Islet of Langerhans (tissue), 1 donor: ENCODE measurements around the gene SLC24A3.

ENCODE experiments used
- FAIRE-seq: peaks from one replicate; lab custom pipeline; 2011; peaks lifted over from hg19 to GRCh38; lab: Jason Lieb, UNC

SLC24A3 gene

DNA sequence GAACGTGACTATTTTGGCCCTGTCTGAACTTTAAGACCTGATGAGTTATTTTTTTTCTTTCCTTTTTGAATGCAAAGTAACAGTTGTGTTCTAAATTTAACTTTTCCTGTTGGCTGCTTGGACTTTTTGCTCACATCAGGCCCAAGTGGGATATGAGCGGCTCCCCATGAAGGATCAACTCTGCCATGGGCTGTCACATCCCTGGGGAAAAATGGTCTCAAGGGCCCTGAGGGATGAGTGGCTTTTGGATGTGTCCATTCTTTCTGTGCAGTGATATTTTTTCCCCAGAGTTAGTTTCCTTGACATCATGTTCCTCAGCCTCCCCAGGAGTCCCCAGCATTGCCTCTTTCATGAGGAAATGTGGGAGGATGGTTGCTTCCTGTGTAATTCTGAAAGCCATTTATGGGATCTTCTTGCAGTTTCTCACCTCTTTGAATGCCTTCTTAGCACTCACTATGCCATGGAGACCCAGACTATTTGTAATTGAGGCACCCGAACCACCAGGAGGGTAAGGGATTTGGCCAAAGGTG, 92.5 kb downstream of the SLC24A3 start:
- no peak for FAIRE-seq

DNA sequence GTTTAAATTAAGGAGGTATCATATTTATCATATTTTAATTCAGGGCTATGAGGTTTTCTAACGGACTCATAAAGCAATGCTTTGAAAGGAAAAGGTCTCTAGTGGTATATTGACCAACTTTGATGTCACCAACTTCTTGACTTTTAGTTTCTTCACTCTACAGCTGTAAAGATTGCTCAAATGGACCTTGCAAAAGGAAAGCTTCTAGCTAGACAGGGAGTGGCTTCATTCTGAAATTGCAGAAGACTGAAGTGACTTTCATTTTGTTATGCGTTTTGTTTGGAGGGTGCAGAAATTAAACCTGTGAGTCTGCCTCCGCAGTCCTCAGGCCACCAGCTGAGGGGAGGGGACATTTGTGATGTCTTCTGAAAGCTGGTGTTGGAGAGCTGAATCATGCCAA, 95.7 kb downstream of the SLC24A3 start:
- no peak for FAIRE-seq

DNA sequence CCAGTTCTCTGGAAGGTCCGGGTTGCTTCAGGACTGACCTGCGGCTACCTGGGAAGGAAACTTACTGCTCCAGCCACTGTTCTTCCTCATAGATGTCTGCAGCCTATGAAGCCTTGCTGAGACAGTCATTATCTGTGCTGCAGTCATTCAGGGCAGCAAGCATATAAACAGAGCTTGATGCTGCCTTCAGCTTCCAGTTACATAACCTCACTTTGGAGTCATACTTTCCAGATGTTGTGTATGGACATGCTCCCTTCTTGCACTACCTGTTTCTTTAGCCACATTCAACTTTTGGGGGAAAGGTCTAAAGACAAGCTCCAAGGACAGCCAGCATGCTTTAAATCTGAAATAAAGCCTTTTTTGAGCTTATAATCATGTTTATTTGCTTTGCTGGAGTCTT, 98.1 kb downstream of the SLC24A3 start:
- FAIRE-seq = no peak

DNA sequence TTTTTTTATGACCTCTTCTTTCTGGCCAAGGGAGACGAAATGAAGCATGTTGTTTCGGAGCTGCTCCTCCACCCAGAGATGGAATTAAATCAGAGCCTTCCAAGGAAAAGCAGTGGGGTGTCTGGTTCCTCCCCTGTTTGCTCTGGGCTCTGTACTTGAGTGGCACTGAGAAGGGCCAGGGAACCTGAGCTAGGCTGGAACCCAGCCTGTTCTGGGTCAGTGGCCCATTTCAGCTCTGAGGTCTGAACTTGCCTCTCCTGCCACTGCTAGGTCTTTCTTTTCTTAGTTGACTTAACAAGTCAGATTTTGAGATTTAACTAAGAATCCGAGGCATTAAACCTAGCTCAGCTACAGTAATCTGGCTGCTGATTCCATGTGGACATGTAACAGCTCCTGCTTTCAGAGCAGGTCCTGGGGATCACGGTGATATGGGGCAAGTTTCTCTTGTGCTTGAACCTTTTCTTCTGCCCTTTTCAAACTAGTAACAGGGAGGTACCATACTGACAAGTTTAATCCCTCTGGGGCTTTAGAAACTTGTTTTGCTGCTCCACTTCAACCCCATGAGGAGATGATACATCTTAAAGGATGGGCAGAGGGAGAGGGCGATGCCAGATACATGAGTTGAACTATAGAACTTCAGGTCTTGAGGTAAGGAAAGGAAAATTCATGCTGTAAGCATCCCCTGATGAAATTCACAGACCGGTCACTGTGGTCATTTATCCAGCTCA, 101.1 kb downstream of the SLC24A3 start:
- FAIRE-seq = no peak

DNA sequence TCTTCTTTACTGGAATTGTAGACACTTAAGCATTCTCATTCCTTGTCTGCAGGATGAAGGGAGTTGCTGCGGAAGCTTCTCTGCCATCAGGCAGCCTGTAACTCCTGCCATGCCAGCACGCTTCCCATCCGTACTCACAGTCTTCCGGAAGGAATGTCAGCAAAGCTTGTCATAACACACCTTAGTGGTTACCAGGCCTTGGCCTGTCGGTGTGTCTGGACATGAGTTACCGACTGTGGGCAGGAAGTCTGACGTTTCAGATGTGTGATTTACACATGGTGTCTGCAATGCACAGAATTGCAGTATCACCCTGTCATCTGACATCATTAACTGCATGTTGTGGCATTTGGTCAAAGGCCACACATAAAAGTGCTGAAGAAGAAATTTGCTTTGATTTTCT, 102.2 kb downstream of the SLC24A3 start:
- FAIRE-seq = no peak

DNA sequence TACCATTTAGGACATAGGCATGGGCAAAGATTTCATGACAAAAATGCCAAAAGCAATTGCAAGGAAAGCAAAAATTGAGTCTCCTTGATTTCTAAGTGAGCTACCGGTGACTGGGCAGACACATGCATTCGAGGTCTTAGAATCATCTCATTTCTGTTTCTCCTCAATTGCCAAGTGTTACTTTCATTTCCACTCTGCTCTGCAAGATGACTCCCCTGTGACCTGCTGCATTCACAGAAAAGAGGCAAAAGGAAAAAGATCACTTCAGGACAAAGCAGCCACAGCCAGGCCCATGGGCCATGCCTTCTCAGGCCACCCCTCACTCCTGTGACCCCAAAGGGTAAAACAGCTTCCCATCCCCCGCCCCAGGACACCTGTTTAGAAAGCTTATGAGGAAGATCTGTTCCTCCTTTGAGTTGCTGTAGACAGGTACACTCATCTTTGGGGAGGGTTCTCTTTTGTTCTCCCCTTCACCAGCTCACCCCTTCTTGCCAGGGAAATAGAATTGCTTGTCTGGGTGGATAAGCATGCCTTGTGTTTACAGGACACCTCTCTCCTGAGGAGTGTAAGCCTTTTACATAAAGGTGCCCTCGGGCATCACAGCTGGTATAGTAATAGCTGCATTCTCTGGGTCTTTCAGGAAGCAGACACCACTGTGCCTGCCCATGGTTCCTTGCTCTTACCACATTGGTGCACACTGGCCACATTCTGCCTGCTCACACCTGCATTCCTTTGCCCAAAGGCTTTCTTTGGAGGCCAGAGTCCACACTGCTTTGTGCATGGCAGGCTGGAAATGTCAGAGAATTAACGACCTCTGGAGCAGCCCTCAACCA, 105.0 kb downstream of the SLC24A3 start:
- FAIRE-seq = no peak

DNA sequence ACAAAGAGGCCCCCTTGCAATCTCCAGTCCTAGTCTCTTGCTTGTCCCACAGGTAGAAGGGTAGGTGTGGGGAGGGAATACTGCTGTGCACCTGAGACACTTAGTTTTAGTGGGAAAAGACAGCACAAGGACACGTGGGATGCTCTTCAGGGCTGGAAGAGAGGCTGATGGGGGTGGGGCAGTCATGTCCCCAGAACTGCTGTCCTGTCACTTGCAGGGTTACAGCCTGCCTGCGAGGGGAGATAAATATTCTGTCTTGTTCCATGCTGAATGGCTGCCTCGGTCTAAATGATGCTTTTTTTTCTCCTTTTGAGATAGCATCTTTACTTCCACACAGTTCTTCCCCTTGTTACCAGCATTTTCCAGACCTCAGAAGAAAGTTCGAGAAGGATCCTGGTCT, 106.2 kb downstream of the SLC24A3 start:
- no peak for FAIRE-seq

DNA sequence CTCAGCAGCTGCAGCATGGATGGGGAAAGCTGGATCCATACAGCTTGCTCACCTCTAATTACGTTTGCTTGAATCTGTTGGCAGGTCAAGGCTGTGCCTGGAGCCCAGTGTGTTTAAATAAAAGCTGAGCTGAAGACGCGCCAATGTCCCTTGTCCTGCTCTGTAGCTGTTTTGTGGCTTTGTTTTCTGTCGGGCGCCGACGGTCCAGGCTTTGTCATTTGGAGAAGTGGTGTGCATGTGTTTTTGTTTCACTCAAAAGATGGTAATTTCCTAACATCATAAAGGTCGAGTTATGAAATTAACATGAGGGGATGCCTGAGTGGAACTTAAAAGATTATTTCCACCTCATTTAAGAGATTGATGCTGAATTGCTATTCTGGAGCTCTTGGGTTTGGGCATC, 107.6 kb downstream of the SLC24A3 start:
- no peak for FAIRE-seq

DNA sequence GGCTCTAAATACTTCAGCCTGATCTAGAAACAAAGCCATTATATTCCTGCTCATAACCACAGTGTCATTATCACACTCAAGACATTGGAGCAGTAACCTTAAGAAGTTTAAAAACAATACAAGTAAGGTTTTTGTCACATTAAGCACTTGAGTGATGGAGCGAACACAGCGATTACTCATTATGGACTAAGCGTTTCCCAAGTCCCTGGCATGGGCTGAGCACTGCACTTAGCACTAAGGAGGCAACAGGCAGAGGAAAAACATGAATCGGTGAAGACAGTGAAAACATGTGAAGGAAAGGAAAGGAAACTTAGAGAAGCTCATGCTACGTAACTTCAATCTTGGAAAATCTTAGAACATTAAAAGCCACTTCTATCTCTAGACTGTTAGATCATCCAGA, 108.7 kb downstream of the SLC24A3 start:
- FAIRE-seq = no peak

DNA sequence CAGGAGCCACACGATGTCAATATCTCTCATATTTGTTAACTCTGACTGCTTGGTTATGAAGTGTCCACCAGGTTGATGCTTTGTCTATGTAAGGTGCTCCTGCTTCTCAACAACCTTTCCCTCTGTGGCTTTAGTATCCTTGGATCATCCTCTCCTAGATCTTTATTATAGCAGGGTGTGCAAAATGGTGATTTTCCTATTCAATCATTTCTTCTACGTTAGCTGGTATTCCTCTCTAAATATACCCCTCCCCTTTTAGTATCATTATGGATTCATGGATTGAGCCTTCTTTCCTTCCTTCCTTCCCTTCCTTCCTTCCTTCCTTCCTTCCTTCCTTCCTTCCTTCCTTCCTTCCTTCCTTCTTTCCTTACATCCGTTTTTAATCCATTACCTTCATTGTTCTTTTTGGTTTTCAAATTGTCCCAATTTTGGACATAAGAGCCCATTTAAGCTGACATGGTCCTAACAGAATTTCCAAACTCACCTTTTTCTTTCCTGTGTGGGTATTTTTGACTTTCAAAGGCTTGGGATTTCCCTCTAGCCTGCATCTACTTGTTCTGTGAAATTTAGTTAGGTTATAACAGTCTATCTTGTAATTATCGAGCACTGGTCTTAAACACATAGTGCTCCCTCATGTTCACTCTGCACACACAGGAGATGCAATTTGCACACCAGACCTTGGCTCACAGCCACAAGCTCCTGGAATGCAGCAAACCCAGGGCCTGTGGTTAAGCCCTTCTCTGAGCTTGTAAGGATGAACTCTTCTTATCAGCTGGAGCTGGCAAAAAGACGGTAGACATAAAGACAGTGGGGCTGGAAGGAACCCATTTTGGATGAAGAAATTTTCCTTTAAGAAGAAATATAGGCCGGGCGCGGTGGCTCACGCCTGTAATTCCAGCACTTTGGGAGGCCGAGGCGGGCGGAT, 109.9 kb downstream of the SLC24A3 start:
- FAIRE-seq = no peak

DNA sequence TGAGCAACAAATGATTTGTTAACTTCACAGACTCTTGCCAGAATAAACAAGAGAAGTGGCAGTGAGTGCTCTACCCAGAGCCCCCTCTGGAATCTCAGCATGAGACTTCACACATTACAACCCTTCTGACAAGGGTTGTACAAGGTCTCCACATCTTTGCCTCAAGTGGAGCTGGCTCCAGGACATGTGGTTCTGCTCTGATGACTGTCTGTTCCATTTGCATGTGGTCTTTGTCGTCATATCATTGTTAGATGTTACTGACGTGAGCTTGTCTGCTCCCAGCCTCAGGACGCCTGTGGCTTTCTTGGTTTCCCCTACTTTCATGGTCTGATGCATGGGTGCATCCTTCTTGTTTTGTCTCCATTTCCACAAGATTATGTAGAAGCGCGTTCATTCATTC, 115.0 kb downstream of the SLC24A3 start:
- no peak for FAIRE-seq

DNA sequence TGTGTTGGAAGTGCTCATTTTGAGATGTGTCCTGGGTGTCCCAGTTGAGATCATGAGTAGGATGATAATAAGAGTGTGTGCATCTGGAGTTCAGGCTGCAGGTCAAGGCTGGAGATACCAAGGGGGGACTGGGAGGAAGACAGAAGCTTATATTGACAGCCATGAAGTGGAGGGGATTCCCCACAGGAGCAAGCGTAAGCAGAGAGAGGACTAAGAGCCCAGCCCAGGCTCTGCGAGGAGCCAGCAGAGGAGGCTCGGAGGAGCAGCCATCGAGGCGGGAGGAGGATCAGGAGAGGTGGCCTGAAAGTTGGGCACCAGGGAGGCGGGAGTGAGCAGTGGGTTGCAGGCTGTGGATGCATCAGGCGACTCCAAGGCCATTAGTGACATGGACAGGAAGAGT, 116.2 kb downstream of the SLC24A3 start:
- FAIRE-seq = no peak

DNA sequence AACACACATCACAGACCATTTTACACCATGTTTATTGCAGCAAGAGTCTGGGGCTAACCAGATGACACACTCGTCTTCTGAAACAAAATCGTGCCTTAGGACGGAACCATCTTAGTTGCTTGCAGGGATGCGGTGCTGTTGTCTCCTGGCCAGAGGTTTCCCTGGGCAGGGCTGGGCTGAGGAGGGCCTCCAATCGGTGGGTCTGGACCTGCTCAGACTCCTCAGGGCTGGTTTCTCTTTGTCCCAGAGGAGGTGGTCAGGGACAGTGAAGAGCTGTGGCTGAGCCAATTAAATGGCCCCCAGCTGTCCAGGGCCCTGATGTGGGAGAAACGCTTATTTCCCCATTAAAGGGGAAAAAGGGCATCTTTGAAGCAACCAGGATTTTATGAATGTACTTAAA, 117.6 kb downstream of the SLC24A3 start:
- FAIRE-seq = no peak

DNA sequence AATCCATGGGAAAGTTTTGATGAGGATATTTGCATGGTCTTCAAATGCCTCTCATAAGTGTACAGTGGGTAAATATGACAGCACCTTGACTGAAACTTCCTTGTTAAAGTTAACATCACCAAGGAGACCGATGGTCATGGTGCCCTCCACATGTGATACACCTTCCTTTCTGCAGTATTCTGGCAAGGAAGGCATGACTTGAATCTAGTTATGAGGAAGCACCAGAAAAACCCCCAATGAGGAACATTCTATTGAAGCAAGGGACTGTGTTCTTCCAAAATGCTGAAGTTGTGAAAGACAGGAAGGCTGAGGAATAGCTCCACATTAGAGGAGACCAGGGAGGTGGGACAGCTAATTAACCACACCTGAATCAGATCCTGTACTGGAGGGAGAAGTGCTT, 118.3 kb downstream of the SLC24A3 start:
- no peak for FAIRE-seq

DNA sequence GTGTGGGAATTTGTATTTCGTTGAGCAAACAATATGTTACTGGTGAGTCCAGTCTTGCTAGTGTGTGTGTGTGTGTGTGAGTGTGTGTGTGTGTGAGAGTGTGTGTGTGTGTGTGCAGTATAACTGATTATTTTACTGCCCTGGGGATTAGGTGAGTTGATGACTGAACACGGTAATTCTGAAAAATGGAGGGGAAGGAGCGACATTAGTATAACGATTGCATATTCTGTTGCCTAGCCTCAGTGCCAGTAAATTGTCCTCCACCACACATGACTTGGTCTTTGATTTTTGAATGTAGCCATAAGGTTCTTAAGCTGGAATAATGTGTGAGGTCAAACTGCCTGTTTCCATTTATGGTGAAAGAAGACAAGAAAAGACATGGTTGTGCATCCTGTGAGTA, 121.1 kb downstream of the SLC24A3 start:
- FAIRE-seq = no peak

DNA sequence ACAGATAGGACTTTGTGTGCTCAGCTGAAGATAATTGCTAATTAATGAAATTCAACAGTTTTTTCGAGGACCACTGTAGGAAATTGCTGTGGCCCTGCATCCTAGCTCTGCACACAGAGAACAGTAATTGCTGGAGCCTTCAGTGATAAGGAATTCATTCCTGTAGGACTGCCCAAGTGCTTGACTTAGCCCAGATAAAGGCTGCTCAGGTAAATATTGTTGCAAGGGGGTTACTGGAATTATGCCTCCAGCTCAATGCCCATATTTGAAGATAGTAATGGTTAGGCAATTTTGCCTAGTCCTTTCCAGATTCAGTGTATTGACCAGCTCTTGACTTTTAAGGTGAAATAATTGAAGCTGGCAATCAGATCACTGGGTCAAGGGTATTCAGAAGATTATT, 122.9 kb downstream of the SLC24A3 start:
- FAIRE-seq = no peak

DNA sequence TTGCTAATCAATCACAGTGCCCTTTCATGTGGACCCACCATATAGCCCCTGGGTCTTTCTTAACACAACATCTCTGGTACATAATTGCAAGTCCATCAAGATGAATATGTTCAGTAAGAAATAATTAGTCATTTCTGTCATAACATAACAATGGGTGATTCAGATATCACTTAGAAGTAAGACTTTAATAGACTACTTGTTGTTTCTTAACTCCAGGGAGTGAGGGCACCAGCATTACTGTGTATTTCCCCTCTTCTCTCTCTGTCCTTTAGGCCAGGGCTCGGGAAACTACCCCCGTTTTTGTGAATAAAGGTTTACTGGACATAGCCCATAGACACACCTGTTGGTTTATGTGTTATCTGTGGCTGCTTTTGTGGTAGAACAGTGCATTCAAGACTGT, 123.5 kb downstream of the SLC24A3 start:
- FAIRE-seq = no peak

DNA sequence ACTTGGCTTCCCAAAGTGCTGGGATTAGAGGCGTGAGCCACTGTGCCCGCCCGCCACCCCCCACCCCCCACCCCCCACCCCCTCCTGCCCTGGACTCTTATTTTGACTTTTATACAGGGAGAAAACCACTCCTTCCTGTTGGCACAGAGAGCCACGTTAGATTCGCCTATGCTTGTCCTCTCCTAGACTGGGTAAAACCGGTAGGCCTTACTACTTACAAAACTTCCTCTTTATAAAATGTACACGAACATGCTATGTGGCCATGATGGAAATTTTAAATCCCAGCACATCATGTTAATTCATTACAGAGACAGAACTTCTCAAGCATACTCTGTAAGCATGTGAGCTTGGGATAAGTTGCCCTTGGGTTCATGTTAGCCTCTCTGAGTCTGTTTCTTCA, 124.2 kb downstream of the SLC24A3 start:
- no peak for FAIRE-seq

DNA sequence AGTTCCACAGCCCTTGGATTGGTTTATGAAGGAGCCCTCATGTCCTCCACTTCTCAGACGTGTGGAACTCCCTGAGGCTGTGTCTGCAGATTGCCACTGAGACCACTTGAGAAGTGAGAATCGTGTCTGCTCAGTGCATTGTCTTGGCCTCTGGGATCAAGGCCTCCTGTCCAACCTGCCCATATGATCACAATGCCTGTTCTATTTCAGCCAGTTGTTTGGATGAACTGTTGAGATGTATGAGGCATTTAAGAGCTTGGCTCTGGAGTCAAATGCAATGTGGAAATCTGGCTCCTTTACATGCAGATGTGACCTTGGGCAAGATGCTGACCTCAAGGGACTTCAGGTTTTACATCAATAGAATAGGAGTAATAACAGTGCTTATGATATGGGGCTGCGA, 125.9 kb downstream of the SLC24A3 start:
- no peak for FAIRE-seq

DNA sequence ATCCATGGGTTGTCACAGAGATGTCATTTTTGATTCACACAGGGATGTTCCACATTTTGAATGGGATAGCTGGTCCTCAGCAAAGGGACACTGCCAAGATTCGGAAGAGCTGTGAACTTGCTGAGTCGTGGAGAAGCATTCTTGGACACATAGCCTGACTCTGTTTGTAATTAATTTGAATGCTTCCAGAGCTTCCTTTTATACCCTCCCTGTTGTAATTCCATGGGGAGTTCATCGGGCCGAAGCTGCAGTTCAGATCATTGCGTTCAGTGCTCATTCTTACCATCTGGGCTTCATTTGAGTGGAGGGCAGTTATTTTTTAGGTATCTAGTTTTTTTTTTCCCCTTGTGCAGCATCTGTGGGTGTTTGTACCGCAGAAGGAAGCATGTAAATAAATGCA, 126.5 kb downstream of the SLC24A3 start:
- no peak for FAIRE-seq

DNA sequence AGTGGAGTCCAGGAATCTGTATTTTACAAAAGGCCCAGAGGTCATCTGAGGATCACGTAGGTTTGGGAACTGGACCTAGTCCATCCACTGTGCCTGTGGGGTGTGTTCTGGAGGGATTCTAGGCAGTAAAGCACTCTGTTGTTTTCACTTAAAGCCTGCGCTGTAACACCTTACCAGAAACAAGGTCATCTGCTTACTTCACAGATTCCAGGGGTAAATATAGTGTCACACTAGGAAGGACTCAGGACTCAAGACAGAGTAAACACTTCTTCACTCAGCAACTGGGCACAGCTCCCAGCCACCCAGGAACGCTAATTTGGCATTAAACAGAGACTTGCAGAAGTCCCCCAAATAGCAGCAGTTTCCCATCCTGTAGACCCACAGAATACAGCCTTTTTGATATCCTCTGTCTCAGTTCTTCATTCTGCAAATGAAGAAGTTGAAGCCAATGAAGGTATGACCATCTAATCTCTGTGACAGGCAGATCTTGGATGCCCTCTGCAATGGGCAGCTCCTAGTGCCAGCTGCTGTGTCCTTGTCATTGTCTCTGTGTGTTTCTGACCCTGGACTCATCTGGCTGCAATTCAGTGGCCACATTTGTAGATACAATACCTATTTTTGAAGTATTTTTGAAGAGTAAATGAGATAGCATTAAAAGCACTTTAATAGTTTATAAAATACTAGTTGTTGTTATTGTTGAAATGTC, 129.1 kb downstream of the SLC24A3 start:
- FAIRE-seq = no peak

DNA sequence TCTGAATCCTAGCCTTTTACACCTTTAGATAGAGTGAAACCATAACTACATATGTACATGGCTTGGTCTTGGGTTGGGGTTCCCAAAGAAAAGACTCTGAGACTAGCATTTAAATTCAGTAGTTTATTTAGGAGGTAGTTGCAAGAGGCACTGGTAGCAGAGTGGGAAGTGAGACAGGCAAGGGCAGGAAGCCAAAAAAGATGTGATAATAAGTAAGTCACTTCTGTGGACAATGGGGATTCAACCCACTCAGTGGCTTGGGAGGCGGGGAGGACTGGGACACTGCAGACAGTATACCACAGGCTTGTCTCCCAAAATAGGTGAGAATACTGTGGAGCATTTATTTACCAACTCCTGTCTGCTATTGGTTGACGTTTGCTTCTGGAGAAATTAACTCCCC, 131.9 kb downstream of the SLC24A3 start:
- FAIRE-seq = no peak
